22Rv1 (cell line): ENCODE results near the gene MRPL46.
A peak's percentile ranks its signal among the peaks of the same experiment; 100 is the strongest.

Experiments
- H3K27ac ChIP-seq: fragments of 450-650 bp; 2 replicates; pipeline ENCODE4 v1.5.1; 2017
- CTCF ChIP-seq: fragments of 450-650 bp; IDR thresholded peaks from 2 replicates; pipeline ENCODE4 v1.5.1; 2017; ENCODE audit warnings: mild to moderate bottlenecking
- ZFX ChIP-seq: fragments of 450-650 bp; IDR thresholded peaks from 2 replicates; pipeline ENCODE4 v1.6.1; 2017; ENCODE audit warnings: antibody characterized with exemption, borderline replicate concordance

MRPL46 gene

GRCh38 chr15:88467073-88467934, at the start of gene MRPL46, which contains the start of gene MRPS11:
MRPL46 (minus strand) TSS chr15:88467388; CDS start chr15:88467377, 11 bp downstream.
MRPS11 (plus strand) TSS chr15:88467708; CDS start chr15:88467718, 10 bp downstream.
- H3K27ac ChIP-seq, result peak within 1 kb of the TSS; percentile 79
- no peak for TF ChIP-seq ZFX
- TF ChIP-seq CTCF, result no peak

GRCh38 chr15:88513195-88513594, 46.0 kb upstream of the MRPL46 start:
- no peak overlapping the region for H3K27ac ChIP-seq
- TF ChIP-seq ZFX, result no peak
- no peak for TF ChIP-seq CTCF

- H3K27ac ChIP-seq, result no peak overlapping the region
- TF ChIP-seq CTCF, result no peak
- no peak for TF ChIP-seq ZFX
Measured at GRCh38 chr15:88512601-88513000, 45.4 kb upstream of the MRPL46 start.

GRCh38 chr15:88512078-88512477, 44.9 kb upstream of the MRPL46 start:
- no peak overlapping the region for H3K27ac ChIP-seq
- TF ChIP-seq CTCF (no peak), ZFX (no peak)

GRCh38 chr15:88511161-88511560, 44.0 kb upstream of the MRPL46 start:
- no peak overlapping the region for H3K27ac ChIP-seq
- TF ChIP-seq CTCF, result no peak
- no peak for TF ChIP-seq ZFX

GRCh38 chr15:88509964-88510363, 42.8 kb upstream of the MRPL46 start:
- TF ChIP-seq ZFX (no peak), CTCF (no peak)
- no peak overlapping the region for H3K27ac ChIP-seq

- no peak overlapping the region for H3K27ac ChIP-seq
- no peak for TF ChIP-seq ZFX
- TF ChIP-seq CTCF, result no peak
Measured at GRCh38 chr15:88509321-88509720, 42.1 kb upstream of the MRPL46 start.
